Measurements from ENCODE around the gene CFAP299. TPM values are rescaled to one million over a fixed set of nuclear protein-coding genes. Genes with fewer than 3 reads are reported as not detected.

Gene CFAP299
- total and polyA plus RNA-seq, 2 of the 8 experiments (the other 6 are each of a cell fraction or from before 2014, with no cell fraction given) = not detected

- Histone ChIP-seq H3K23ac (ENCODE audit: insufficient read length) (no peak overlapping the region), H3K56ac (replicated peaks; ENCODE audit: insufficient read length, low read depth, low read length) (no peak overlapping the region), H2BK5ac (ENCODE audit: low read depth, low read length) (no peak overlapping the region), H3K4ac (replicated peaks; ENCODE audit: insufficient read length, low read depth, low read length) (no peak overlapping the region), H2BK20ac (ENCODE audit: low read length) (no peak overlapping the region), H3K9ac (replicated peaks in 1 of 4; ENCODE audit: extremely low read depth in 1 of 4, low read depth in 3 of 4, low read length in 3 of 4) (no peak overlapping the region), H3K14ac (ENCODE audit: insufficient read length) (no peak overlapping the region), H4K20me1 (replicated peaks in 1 of 2; ENCODE audit: control insufficient read depth in 1 of 2, insufficient read depth in 2 of 2, low read length in 2 of 2) (no peaks in the 10 kb centered on the region), H3K4me1 (replicated peaks in 1 of 4; ENCODE audit: control insufficient read depth in 3 of 4, insufficient read depth in 4 of 4, low read length in 3 of 4) (no peaks in the 10 kb centered on the region), H4K5ac (ENCODE audit: insufficient read length, low read depth, low read length) (no peak overlapping the region), H3K4me3 (ENCODE audit: extremely low read depth in 1 of 4, insufficient read depth in 2 of 4, low read depth in 3 of 4, low read length in 4 of 4) (no peak overlapping the region), H3K27me3 (replicated peaks in 1 of 4; ENCODE audit: control insufficient read depth in 3 of 4, extremely low read depth in 1 of 4, insufficient read depth in 3 of 4, low read length in 3 of 4) (no peaks in the 10 kb centered on the region), H2BK15ac (ENCODE audit: low read length) (no peak overlapping the region), H2AK5ac (ENCODE audit: low read depth, low read length) (no peak overlapping the region), H3K23me2 (ENCODE audit: low read depth, low read length) (no peaks in the 10 kb centered on the region; the same call in 1 of the 2 replicates), H3K79me2 (ENCODE audit: control insufficient read depth in 1 of 2, insufficient read depth in 2 of 2, low read length in 2 of 2) (no peaks in the 10 kb centered on the region), H3K9me3 (ENCODE audit: insufficient read depth in 2 of 2, low read depth in 1 of 2, low read length in 1 of 2) (no peaks in the 10 kb centered on the region), H4K8ac (ENCODE audit: extremely low read depth, insufficient read depth, low read length) (no peak overlapping the region), H3K36me3 (ENCODE audit: control insufficient read depth in 2 of 4, insufficient read depth in 4 of 4, low read length in 3 of 4) (no peaks in the 10 kb centered on the region), H3K4me2 (ENCODE audit: insufficient read depth in 1 of 2, low read depth in 2 of 2, low read length in 2 of 2) (no peak overlapping the region), H2BK12ac (ENCODE audit: low read depth, low read length) (no peak overlapping the region), H3K27ac (ENCODE audit: low read depth, low read length) (no peak overlapping the region), H3K18ac (ENCODE audit: extremely low read depth, low read length) (no peak overlapping the region), H3K79me1 (ENCODE audit: low read depth, low read length) (no peaks in the 10 kb centered on the region), H4K91ac (replicated peaks; ENCODE audit: insufficient read length, low read length) (no peak overlapping the region), H2BK120ac (replicated peaks; ENCODE audit: low read depth, low read length) (no peak overlapping the region), H2AFZ (ENCODE audit: low read length) (no peak overlapping the region)
- WGBS, 2 experiments (ENCODE audit: extremely low coverage in 1 of 2, insufficient coverage in 1 of 2, insufficient read length in 1 of 2, insufficient replicate concordance in 2 of 2, low coverage in 1 of 2, low lambda C conversion rate in 2 of 2, missing lambda C conversion rate in 1 of 2) = 85% methylated on average over 2 of the region's 2 CpGs; no CpG with 5 or more reads in 1 of the 2 experiments
- ChIA-PET CTCF (ENCODE audit: partially characterized antibody) (no interaction called here), POLR2A (ENCODE audit: partially characterized antibody) (no interaction called here)
- FAIRE-seq = no peak
- no peak for TF ChIP-seq KDM1A (IDR thresholded peaks at IDR 0.05; ENCODE audit: borderline replicate concordance, low read length)
- TF ChIP-seq ATF2 (IDR thresholded peaks at IDR 0.05; ENCODE audit: low read length) = no peak
- no peak for TF ChIP-seq TCF12 (IDR thresholded peaks at IDR 0.05; ENCODE audit: low read depth, low read length)
- no peak for TF ChIP-seq SP4 (IDR thresholded peaks at IDR 0.05; ENCODE audit: low read length)
- TF ChIP-seq NRF1 (IDR thresholded peaks at IDR 0.05; ENCODE audit: low read depth, low read length) = no peak
- TF ChIP-seq CBX5 (IDR thresholded peaks at IDR 0.05; ENCODE audit: low read depth, low read length) = no peak
- no peak for TF ChIP-seq RXRA (IDR thresholded peaks at IDR 0.05; ENCODE audit: insufficient read depth, low read depth, low read length)
- DNase-seq (ENCODE audit: low read depth in 1 of 2, low spot score in 2 of 2) = no peak
Measured at GRCh38 chr4:80594701-80595100, 259.2 kb downstream of the CFAP299 start.
